Upper lobe of left lung (tissue), 6 donors: Measurements from ENCODE around the gene S100A13. TPM values are rescaled to one million over a fixed set of nuclear protein-coding genes. Genes with fewer than 3 reads are reported as not detected.

Experiments used
- ATAC-seq, 2 donors: fragments of 200-7000 bp; cut with Tn5 transposase; one replicate each; pipeline ENCODE4 v1.9.1; 2022; ENCODE audit warnings: mild to moderate bottlenecking in 2 of 2, moderate library complexity in 2 of 2; ENCODE audit not compliant: low FRiP score in 2 of 2
- DNase-seq, 2 donors: peaks; one replicate each; pipeline ENCODE4 v3.0.0-alpha.2; 2019 to 2020
- H3K27ac ChIP-seq, 4 donors: fragments of 200-600 bp; sonication (generic); one replicate each; pipeline ENCODE4 v1.5.1; 2016 to 2019
- H3K27me3 ChIP-seq, 4 donors: fragments of 200-600 bp; sonication (generic); one replicate each; pipeline ENCODE4 v1.5.1; 2017 to 2019
- H3K36me3 ChIP-seq, 4 donors: fragments of 200-600 bp; sonication (generic); one replicate each; pipeline ENCODE4 v1.5.1; 2016 to 2019
- H3K4me1 ChIP-seq, 4 donors: fragments of 200-600 bp; sonication (generic); one replicate each; pipeline ENCODE4 v1.5.1; 2018 to 2019
- H3K4me3 ChIP-seq, 4 donors: fragments of 200-600 bp; sonication (generic); one replicate each; pipeline ENCODE4 v1.5.1; 2017 to 2019; ENCODE audit warnings: mild to moderate bottlenecking in 2 of 4, moderate library complexity in 1 of 4
- H3K9me3 ChIP-seq, 4 donors: fragments of 200-600 bp; sonication (generic); one replicate each; pipeline ENCODE4 v1.5.1; 2018 to 2019
- CTCF ChIP-seq, 6 experiments: fragments of 450-650 bp in 4 of 6; fragments of 200-600 bp in 2 of 6; sonication (generic) in 2 of 6; IDR thresholded peaks; one replicate each; pipeline ENCODE4 v1.5.1; 2016 to 2019; ENCODE audit warnings: antibody characterized with exemption in 6 of 6
- EP300 ChIP-seq, 4 donors: sonication (generic); formaldehyde crosslinking; IDR thresholded peaks; one replicate each; pipeline ENCODE4 v1.5.1; 2017; ENCODE audit warnings: antibody characterized with exemption in 4 of 4, control low read depth in 2 of 4
- POLR2A ChIP-seq, 4 donors: fragments of 450-650 bp; IDR thresholded peaks; one replicate each; pipeline ENCODE4 v1.5.1; 2016 to 2017; ENCODE audit warnings: antibody characterized with exemption in 4 of 4, mild to moderate bottlenecking in 2 of 4
- POLR2AphosphoS5 ChIP-seq, 2 donors: sonication (generic); formaldehyde crosslinking; IDR thresholded peaks; one replicate each; pipeline ENCODE4 v1.5.1; 2017; ENCODE audit warnings: antibody characterized with exemption in 2 of 2
- WGBS, 2 donors: methylation state at CpG; one replicate each; pipeline ENCODE4 v1.1.5; 2017 to 2018; 5-methylcytosine and 5-hydroxymethylcytosine counted together
- total RNA-seq, 6 donors: library from RNA; depleted of rRNA in 4 of 6; stranded (reverse); fragments of >200 nt in 4 of 6; gene quantifications; one replicate each; pipeline versions ENCODE4 v1.1.0 to v1.2.1, GENCODE V29; 2016 to 2021
- donor health status: DM: no; HTN: no; CAD: no; lungs with moderate emphysema.
- donor health status: DM: no; HTN: yes; CAD: no; lungs with severe emphysema.

S100A13 gene
- total RNA-seq, 6 donors from 2014 or later: 72.8 to 132 (median 86.3) TPM

DNA sequence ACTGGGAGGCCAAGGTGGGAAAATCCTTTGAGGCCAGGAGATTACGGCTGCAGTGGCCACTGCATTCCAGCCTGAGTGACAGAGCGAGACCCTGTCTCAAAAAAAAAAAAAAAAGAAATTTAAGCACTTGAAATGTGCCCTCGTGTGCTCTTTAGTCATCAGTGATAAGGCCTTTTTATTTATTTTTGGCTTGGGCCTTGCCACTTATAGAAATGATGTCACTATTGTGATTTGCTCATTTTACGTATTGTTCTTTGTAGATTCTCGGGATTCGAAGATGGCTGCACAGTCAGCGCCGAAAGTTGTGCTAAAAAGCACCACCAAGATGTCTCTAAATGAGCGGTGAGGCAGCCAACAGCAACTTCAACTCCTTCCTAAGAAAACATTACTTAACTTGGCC, 9.0 kb upstream of the S100A13 start:
- H3K27me3 ChIP-seq: no peaks in the 10 kb centered on the region
- H3K9me3 ChIP-seq: no peaks in the 10 kb centered on the region
- peaks cover 41 to 54% (median 53%) of the 10 kb centered on the region in 4 donors for H3K36me3 ChIP-seq
- TF ChIP-seq CTCF (IDR thresholded peaks at IDR 0.05) (no peak), POLR2A (IDR thresholded peaks at IDR 0.05) (no peak), POLR2AphosphoS5 (IDR thresholded peaks at IDR 0.05) (no peak), EP300 (IDR thresholded peaks at IDR 0.05) (no peak)
- peaks cover 26 to 67% (median 41%) of the 10 kb centered on the region in 4 donors for H3K4me1 ChIP-seq
- WGBS, 2 donors: 90 to 91% methylated on average over 9 of the region's 9 CpGs
- H3K4me3 ChIP-seq: no peak overlapping the region
- DNase-seq: no peak
- peak overlapping the region in 3 of 4 donors; percentile 27 to 100 (median 99) for H3K27ac ChIP-seq
- ATAC-seq: no peak

DNA sequence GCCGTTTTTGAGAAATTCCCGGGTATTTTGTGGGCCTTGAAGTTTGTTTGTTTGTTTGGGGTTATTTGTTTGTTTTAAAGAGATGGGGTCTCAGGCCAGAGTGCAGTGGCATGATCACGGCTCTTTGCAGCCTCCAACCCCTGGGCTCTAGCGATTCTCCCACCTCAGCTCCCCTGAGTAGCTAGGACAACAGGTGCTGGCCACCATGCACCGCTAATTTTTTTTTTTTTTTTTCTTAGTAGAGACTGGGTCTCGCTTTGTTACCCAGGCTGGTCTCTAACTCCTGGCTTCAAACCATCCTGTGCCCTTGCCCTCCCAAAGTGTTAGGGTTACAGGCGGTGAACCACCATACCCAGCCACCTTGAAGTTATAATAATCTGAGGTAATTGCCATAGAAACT, 8.6 kb upstream of the S100A13 start:
- no peaks in the 10 kb centered on the region for H3K9me3 ChIP-seq
- H3K27me3 ChIP-seq: no peaks in the 10 kb centered on the region
- TF ChIP-seq CTCF (IDR thresholded peaks at IDR 0.05): no peak
- no peak for TF ChIP-seq EP300 (IDR thresholded peaks at IDR 0.05)
- no peak for TF ChIP-seq POLR2AphosphoS5 (IDR thresholded peaks at IDR 0.05)
- no peak for TF ChIP-seq POLR2A (IDR thresholded peaks at IDR 0.05)
- H3K36me3 ChIP-seq: peaks cover 40 to 50% (median 49%) of the 10 kb centered on the region in 4 donors
- 86 to 88% methylated on average over 7 of the region's 7 CpGs for WGBS, 2 donors
- peak overlapping the region; percentile 27 to 100 (median 100) for H3K27ac ChIP-seq
- H3K4me3 ChIP-seq: peak overlapping the region in 2 of 4 donors; percentile 65 to 66
- DNase-seq (no peak), ATAC-seq (no peak)
- H3K4me1 ChIP-seq: peaks cover 26 to 66% (median 41%) of the 10 kb centered on the region in 4 donors

DNA sequence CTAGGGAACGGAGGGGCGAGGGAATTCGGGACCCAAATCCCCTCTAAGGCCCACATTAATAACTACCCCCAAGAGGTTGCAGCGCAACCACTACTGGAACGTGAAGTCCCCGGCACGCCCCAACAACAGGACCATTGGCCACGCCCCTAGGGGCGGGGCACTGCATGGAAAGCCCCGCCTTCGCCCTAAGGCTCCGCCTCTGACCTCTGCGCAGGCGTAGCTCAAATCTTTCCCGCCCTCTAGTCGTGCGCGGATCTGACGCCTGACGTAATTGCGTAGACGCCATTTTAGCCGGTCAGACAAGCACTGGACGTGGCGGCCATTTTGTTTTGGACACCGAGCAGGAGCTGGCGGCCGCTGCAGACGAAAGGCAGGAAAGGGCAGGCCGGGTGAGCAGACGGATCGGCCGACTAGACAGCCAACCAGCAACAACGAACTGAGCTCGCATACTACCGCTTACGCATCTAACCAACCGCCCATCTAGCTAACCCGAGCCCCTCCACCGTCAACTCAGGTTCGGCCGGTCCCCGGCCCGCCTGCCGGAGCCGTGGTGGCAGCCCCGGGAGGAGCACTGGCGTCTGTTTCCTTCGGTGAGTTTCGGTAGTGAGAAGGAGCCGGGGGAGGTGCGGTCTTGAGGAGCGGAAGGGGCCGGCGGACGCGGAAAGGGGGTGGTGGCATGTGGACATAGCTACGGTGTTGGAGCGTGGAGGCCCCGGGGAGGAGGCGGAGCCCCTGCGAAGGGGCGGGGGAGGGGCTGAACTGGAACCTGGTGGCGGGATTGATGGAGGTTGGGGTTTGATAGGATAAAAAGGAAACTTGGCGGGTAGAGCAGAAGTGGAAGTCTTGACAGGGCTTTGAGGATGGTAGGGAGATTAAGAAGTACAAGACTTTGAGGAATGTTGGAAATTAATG, 6.7 kb upstream of the S100A13 start, which contains the start of gene CHTOP:
TSS of gene CHTOP (plus strand) at position 313 of the 912 bp plus-strand sequence. CDS start 2,523 bp downstream, outside the sequence.
- no peaks in the 10 kb centered on the region for H3K27me3 ChIP-seq
- TF ChIP-seq CTCF (IDR thresholded peaks at IDR 0.05) (peak in 3 of 6 experiments; percentile 29 to 71 (median 68)), EP300 (IDR thresholded peaks at IDR 0.05) (peak in 1 of 4 donors; percentile 31), POLR2A (IDR thresholded peaks at IDR 0.05) (peak; percentile 87 to 94 (median 88)), POLR2AphosphoS5 (IDR thresholded peaks at IDR 0.05) (peak; percentile 85 to 94)
- H3K4me1 ChIP-seq: peaks cover 26 to 63% (median 47%) of the 10 kb centered on the region in 4 donors
- H3K27ac ChIP-seq: peak within 1 kb of the TSS; percentile 99 to 100 (median 100)
- peak within 1 kb of the TSS; percentile 65 to 79 (median 70) for H3K4me3 ChIP-seq
- peaks cover 24 to 31% (median 31%) of the 10 kb centered on the region in 4 donors for H3K36me3 ChIP-seq
- peak; percentile 97 to 99 for ATAC-seq
- peak; percentile 97 to 99 for DNase-seq
- H3K9me3 ChIP-seq: no peaks in the 10 kb centered on the region
- WGBS, 2 donors: 2% methylated on average over 48 to 56 of the region's 65 CpGs

GRCh38 chr1:153633161-153633753, 6.0 kb upstream of the S100A13 start:
- no peak for TF ChIP-seq CTCF (IDR thresholded peaks at IDR 0.05)
- no peak for TF ChIP-seq POLR2A (IDR thresholded peaks at IDR 0.05)
- TF ChIP-seq POLR2AphosphoS5 (IDR thresholded peaks at IDR 0.05): no peak
- no peak for TF ChIP-seq EP300 (IDR thresholded peaks at IDR 0.05)
- peak; percentile 49 to 82 for ATAC-seq
- H3K9me3 ChIP-seq: no peaks in the 10 kb centered on the region
- 33 to 39% methylated on average over 18 of the region's 18 CpGs for WGBS, 2 donors
- H3K36me3 ChIP-seq: peaks cover 18 to 24% (median 23%) of the 10 kb centered on the region in 4 donors
- peak overlapping the region in 3 of 4 donors; percentile 65 to 75 (median 66) for H3K4me3 ChIP-seq
- H3K4me1 ChIP-seq: peaks cover 26 to 70% (median 47%) of the 10 kb centered on the region in 4 donors
- H3K27me3 ChIP-seq: no peaks in the 10 kb centered on the region
- DNase-seq: peak in 1 of 2 donors; percentile 60
- peak overlapping the region; percentile 99 to 100 (median 100) for H3K27ac ChIP-seq
